Endodermal cell (in vitro differentiated cells): ENCODE measurements around the gene CCDC92B. TPM values are rescaled to one million over a fixed set of nuclear protein-coding genes. Genes with fewer than 3 reads are reported as not detected.

Experiments
- DNase-seq: peaks from one replicate; pipeline ENCODE4 v3.0.0-alpha.2; 2017
- H3K27ac ChIP-seq: 2 replicates; pipeline ENCODE4 v1.5.1; 2013; ENCODE audit warnings: mild to moderate bottlenecking, low read depth, low read length, moderate library complexity
- H3K27me3 ChIP-seq: 2 replicates; pipeline ENCODE4 v1.6.1; 2013; ENCODE audit warnings: mild to moderate bottlenecking, low read length, moderate library complexity; ENCODE audit not compliant: insufficient read depth, control insufficient read depth, poor library complexity, severe bottlenecking
- H3K36me3 ChIP-seq: 2 replicates; pipeline ENCODE4 v1.7.0; 2013; ENCODE audit warnings: mild to moderate bottlenecking, low read length, moderate library complexity; ENCODE audit not compliant: control insufficient read depth, insufficient read depth
- H3K4me1 ChIP-seq: one replicate; pipeline ENCODE4 v1.7.0; 2013; ENCODE audit warnings: low read length; ENCODE audit not compliant: control insufficient read depth, insufficient read depth
- H3K4me3 ChIP-seq: 2 replicates; pipeline ENCODE4 v1.5.1; 2013; ENCODE audit warnings: mild to moderate bottlenecking, low read length, moderate library complexity
- H3K9ac ChIP-seq: 2 replicates; pipeline ENCODE4 v1.6.1; 2013; ENCODE audit warnings: mild to moderate bottlenecking, low read length, moderate library complexity; ENCODE audit not compliant: poor library complexity, severe bottlenecking; ENCODE audit errors: extremely low read depth
- H3K9me3 ChIP-seq: 2 replicates; pipeline ENCODE4 v1.6.1; 2013; ENCODE audit warnings: mild to moderate bottlenecking, low read length, moderate library complexity; ENCODE audit not compliant: control insufficient read depth
- H3K27ac Mint-ChIP-seq: 2 replicates; pipeline ENCODE4 v1.8.0; 2020; ENCODE audit warnings: mixed read lengths
- H3K27me3 Mint-ChIP-seq: 2 replicates; pipeline ENCODE4 v1.8.0; 2021; ENCODE audit warnings: mild to moderate bottlenecking, mixed read lengths; ENCODE audit not compliant: insufficient read depth
- H3K36me3 Mint-ChIP-seq: 2 replicates; pipeline ENCODE4 v1.8.0; 2020; ENCODE audit warnings: low read depth, mixed read lengths
- H3K4me1 Mint-ChIP-seq: 2 replicates; pipeline ENCODE4 v1.8.0; 2020; ENCODE audit warnings: mixed read lengths
- H3K4me3 Mint-ChIP-seq: 2 replicates; pipeline ENCODE4 v1.8.0; 2020; ENCODE audit warnings: mild to moderate bottlenecking, moderate library complexity, mixed read lengths
- H3K9me3 Mint-ChIP-seq: 2 replicates; pipeline ENCODE4 v1.8.0; 2020; ENCODE audit warnings: mild to moderate bottlenecking, mixed read lengths
- CTCF ChIP-seq: fragments of 200-600 bp; sonication (generic); conservative IDR thresholded peaks from 2 replicates; pipeline ENCODE4 v1.5.0; 2021; ENCODE audit warnings: antibody characterized with exemption, mild to moderate bottlenecking
- WGBS, 2 experiments: methylation state at CpG; one replicate each; pipeline versions ENCODE4 v1.1.5 to v1.1.7; 2013; ENCODE audit warnings: missing lambda C conversion rate in 2 of 2, mixed read lengths in 1 of 2; ENCODE audit not compliant: insufficient coverage in 1 of 2, insufficient read length in 1 of 2; 5-methylcytosine and 5-hydroxymethylcytosine counted together
- long read RNA-seq, 4 experiments: library from polyadenylated mRNA in 2 of 4; library from RNA in 1 of 4; library from capped mRNA in 1 of 4; stranded (forward) in 3 of 4; unstranded in 1 of 4; transcript quantifications; one replicate each; pipeline ENCODE4 v2.0.0, GENCODE V29; 2020 to 2021; ENCODE audit warnings: inconsistent platforms in 1 of 4
- polyA plus RNA-seq, 2 experiments: library from polyadenylated mRNA; stranded (reverse); fragments of 50-300 nt; gene quantifications; one replicate each; pipeline ENCODE4 v1.2.3, GENCODE V29; 2013
- total RNA-seq, 2 donors: library from RNA; stranded (reverse); fragmentation: NEBNext Ultra II Directional in 1 of 2; extraction: Animal tissue kit (Norgen Biotek cat#: 25700) in 1 of 2; gene quantifications; 2 replicates in 1 of 2; 3 replicates in 1 of 2; pipeline ENCODE4 v1.2.1, GENCODE V29; 2021

Gene CCDC92B
- total RNA-seq = 1 to 10 TPM; 4.3 to 5.8 TPM
- 1.2 TPM for polyA plus RNA-seq (2013, experiment 1 of 2)
- polyA plus RNA-seq (2013, experiment 2 of 2) = 0.87 TPM
- long read RNA-seq, experiment 1, partial matches to known transcripts = 0 of 1 reads
- long read RNA-seq, experiment 1, other reads (novel, unspliced or antisense) = 0 of 1 reads
- long read RNA-seq, experiment 2, partial matches to known transcripts = 0 of 5 reads
- long read RNA-seq, experiment 2, other reads (novel, unspliced or antisense) = 1 of 5 reads
- long read RNA-seq, experiment 3, partial matches to known transcripts = 0 of 3 reads
- long read RNA-seq, experiment 3, other reads (novel, unspliced or antisense) = 0 of 3 reads
- long read RNA-seq, experiment 4 = 0 reads

DNA sequence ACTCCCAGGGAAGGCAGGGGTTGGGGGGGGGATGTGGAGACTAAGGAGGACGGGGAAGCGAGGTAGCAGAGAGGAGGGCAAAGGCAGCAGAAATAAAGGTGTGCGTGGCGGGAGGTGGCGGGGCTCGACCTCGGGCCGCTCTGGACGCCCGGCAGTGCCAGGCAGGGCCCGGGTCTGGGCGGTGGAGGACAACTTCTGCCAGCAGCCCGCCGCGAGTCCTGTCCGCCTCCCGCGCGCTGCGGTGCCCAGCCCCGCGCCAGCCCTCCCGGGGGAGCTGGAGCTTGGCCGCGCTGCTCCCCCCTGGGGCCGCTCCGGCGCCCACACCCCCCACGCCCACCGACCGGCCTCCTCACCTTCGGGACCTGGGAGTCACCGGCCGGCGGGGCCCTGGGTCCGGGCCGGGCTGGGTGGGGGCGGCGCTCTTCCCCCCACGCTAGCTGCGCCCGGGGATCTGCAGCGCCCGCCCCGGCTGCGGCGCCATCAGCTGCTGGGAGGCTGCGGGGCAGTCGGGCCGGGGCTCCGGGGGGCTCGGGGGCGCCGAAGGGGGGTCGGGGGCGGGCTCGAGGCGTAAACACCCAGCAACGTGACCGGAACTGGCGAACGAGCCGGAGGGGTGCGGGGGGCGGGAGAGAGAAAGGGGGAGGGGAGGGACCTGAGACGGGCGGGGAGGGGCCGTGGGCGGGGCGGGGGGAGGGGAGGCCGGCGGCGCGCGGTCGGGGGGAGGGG is at the start of gene CCDC92B:
Gene CCDC92B, minus strand, starts transcription at position 595 of the 726 bp plus-strand sequence. CDS start 14,507 bp downstream, outside the sequence.
- H3K4me3 Mint-ChIP-seq = peak within 1 kb of the TSS; percentile 57
- no peaks in the 10 kb centered on the region for H3K4me1 Mint-ChIP-seq
- TF ChIP-seq CTCF = no peak
- H3K9ac ChIP-seq = no peak within 1 kb of the TSS
- H3K36me3 ChIP-seq = no peaks in the 10 kb centered on the region
- no peak within 1 kb of the TSS for H3K27ac Mint-ChIP-seq
- DNase-seq = peak; percentile 74
- no peaks in the 10 kb centered on the region for H3K4me1 ChIP-seq
- 3% methylated on average over 58 of the region's 76 CpGs; no CpG with 5 or more reads in 1 of the 2 experiments for whole genome bisulfite sequencing, 2 experiments
- peaks cover 23% of the 10 kb centered on the region for H3K27me3 ChIP-seq
- no peaks in the 10 kb centered on the region for H3K9me3 Mint-ChIP-seq
- no peaks in the 10 kb centered on the region for H3K36me3 Mint-ChIP-seq
- H3K4me3 ChIP-seq = peak within 1 kb of the TSS; percentile 58
- no peaks in the 10 kb centered on the region for H3K9me3 ChIP-seq
- H3K27me3 Mint-ChIP-seq = peaks cover 38% of the 10 kb centered on the region
- no peak within 1 kb of the TSS for H3K27ac ChIP-seq

GRCh38 chr17:2798678-2799077 is 49.2 kb upstream of the CCDC92B start:
- no peak for TF ChIP-seq CTCF
- Histone ChIP-seq H3K36me3 (no peaks in the 10 kb centered on the region), H3K9me3 (no peaks in the 10 kb centered on the region), H3K27me3 (no peaks in the 10 kb centered on the region), H3K9ac (no peak overlapping the region), H3K4me1 (no peaks in the 10 kb centered on the region), H3K4me3 (no peak overlapping the region), H3K27ac (no peak overlapping the region)
- no peak overlapping the region for H3K27ac Mint-ChIP-seq
- H3K27me3 Mint-ChIP-seq = no peaks in the 10 kb centered on the region
- WGBS, 2 experiments = 29 to 38% methylated on average over 9 to 11 of the region's 11 CpGs
- H3K9me3 Mint-ChIP-seq = no peaks in the 10 kb centered on the region
- H3K4me1 Mint-ChIP-seq = peaks cover 4% of the 10 kb centered on the region
- DNase-seq = peak; percentile 92
- H3K4me3 Mint-ChIP-seq = no peak overlapping the region
- H3K36me3 Mint-ChIP-seq = peaks cover 3% of the 10 kb centered on the region

DNA sequence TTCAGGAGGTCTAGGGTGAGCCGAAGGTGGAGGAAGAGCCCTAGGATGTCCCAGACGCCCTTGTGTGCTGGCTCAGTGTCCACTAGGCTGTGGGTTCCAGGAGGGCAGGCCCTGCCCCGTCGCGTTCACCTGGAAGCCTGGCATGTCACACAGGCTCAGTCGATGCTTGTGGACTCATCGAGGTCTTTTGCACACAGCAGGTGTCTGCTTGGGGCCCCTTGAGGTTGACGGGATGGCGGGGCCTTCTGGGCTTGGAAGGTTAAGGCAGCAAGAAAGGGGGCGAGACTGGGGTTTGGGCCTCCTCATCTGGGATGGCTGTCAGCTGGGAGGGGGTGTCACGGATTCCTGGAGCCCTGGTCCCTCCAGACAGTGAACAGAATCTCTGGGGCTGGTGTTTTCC is 48.7 kb upstream of the CCDC92B start:
- Mint-ChIP-seq H3K4me3 (no peak overlapping the region), H3K9me3 (no peaks in the 10 kb centered on the region), H3K27ac (no peak overlapping the region), H3K27me3 (no peaks in the 10 kb centered on the region), H3K4me1 (peaks cover 4% of the 10 kb centered on the region), H3K36me3 (peaks cover 3% of the 10 kb centered on the region)
- Histone ChIP-seq H3K4me3 (no peak overlapping the region), H3K9ac (no peak overlapping the region), H3K27me3 (no peaks in the 10 kb centered on the region), H3K27ac (no peak overlapping the region), H3K4me1 (no peaks in the 10 kb centered on the region), H3K36me3 (no peaks in the 10 kb centered on the region), H3K9me3 (no peaks in the 10 kb centered on the region)
- no peak for TF ChIP-seq CTCF
- peak; percentile 57 for DNase-seq
- 89 to 90% methylated on average over 8 to 11 of the region's 11 CpGs for WGBS, 2 experiments
